HCT116 (cell line): ENCODE results near the gene STK39.

Experiments used
- CTCF ChIP-seq, 3 experiments: fragments of 200-600 bp in 1 of 3; sonication (generic) in 1 of 3; IDR thresholded peaks in 2 of 3; conservative IDR thresholded peaks in 1 of 3; 2 replicates each; pipeline ENCODE4 v1.5.1; 2012 to 2017; ENCODE audit warnings: low read depth in 2 of 3, low read length in 2 of 3, antibody characterized with exemption in 1 of 3, borderline replicate concordance in 1 of 3, control low read depth in 1 of 3, mild to moderate bottlenecking in 1 of 3, mixed read lengths in 1 of 3, mixed run types in 1 of 3, moderate library complexity in 1 of 3; ENCODE audit not compliant: insufficient read depth in 1 of 3
- EZH2 ChIP-seq: fragments of 200-600 bp; sonication (generic); IDR thresholded peaks from 2 replicates; pipeline ENCODE4 v1.6.1; 2017; ENCODE audit warnings: antibody characterized with exemption, mixed run types
- POLR2A ChIP-seq: IDR thresholded peaks from 2 replicates; pipeline ENCODE4 v1.7.0; 2011; ENCODE audit warnings: borderline replicate concordance; ENCODE audit not compliant: insufficient read depth, insufficient read length; ENCODE audit errors: extremely low read depth
- TF ChIP-seq, protein P1 (sequence below): IDR thresholded peaks from 2 replicates; pipeline ENCODE4 v1.6.1; 2012

DNA sequence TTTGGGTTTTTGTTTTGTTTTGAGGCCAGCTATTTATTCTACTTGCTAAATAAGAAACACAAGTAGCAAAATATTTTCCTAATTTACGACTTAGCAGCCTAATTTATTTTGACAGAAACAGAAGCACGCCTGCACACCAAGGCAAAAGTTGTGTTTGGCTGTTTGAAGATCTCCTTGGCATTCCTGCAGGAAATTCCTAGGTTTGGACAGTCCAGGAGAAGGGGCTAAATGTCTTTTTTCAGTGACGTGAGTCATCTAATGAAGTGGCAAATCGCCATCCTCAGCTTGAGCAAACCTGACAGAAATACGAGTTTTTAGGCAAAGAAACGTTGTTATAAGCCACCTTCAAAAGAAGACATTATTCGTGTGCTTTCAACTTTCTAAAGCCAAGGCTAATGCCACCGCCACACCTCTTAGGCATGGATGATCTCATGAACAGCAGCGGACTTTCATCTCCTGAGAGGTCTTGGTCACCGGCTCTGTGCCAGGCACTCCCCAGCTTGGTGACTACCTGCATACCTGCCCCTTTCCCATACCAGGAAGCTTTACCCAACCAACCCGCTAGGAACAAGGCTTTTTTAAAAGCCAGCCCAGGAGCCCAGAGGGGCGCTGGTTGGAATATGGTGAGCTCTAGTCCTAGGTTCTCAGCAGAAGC is 30.9 kb downstream of the STK39 start:
- TF ChIP-seq EZH2 (no peak), POLR2A (no peak), CTCF (IDR thresholded peaks at IDR 0.05 in 2 of 3, conservative IDR thresholded peaks at IDR 0.05 in 1 of 3; ENCODE audit: borderline replicate concordance in 1 of 3, insufficient read depth in 1 of 3, low read depth in 2 of 3, low read length in 2 of 3) (no peak)
- TF ChIP-seq, protein P1, sequence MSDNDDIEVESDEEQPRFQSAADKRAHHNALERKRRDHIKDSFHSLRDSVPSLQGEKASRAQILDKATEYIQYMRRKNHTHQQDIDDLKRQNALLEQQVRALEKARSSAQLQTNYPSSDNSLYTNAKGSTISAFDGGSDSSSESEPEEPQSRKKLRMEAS: peak; percentile 82
